A549 treated with AZD2906 at 1 μM for 4 hours (cell line): ENCODE results near the gene NOBOX. TPM values are rescaled to one million over a fixed set of nuclear protein-coding genes. Genes with fewer than 3 reads are reported as not detected.

Experiments used
- total RNA-seq: library from RNA; stranded (reverse); fragments of 200-300 nt; extraction: Qiagen RNA extraction; gene quantifications from 5 replicates; pipeline ENCODE4 v1.2.3, GENCODE V29; 2022

NOBOX gene
- total RNA-seq, result not detected in 5 replicates

GRCh38 chr7:144403649-144404061 is at the start of gene NOBOX:
Gene NOBOX, minus strand, starts transcription at chr7:144403693.

GRCh38 chr7:144355176-144355822 is 48.2 kb downstream of the NOBOX start, which contains the start of gene ARHGEF5:
Gene ARHGEF5, plus strand, starts transcription at chr7:144355402. Its CDS starts 7,268 bp downstream, at chr7:144362670.

Other genes starting within 250 kb of the NOBOX start
- gene CTAGE4, start 220.2 kb downstream of the NOBOX start, total RNA-seq, result 0.06 TPM in 1 of 5 replicates, not detected in the others
- 0.46 to 0.73 TPM (median 0.55 TPM) in 5 replicates for gene ARHGEF35, start 207.9 kb downstream of the NOBOX start, total RNA-seq
- gene OR2A42, start 164.1 kb downstream of the NOBOX start, total RNA-seq, result not detected in 5 replicates
- not detected in 5 replicates for gene OR2A7, start 138.9 kb downstream of the NOBOX start, total RNA-seq
- not detected in 5 replicates for gene CTAGE8, start 134.4 kb downstream of the NOBOX start, total RNA-seq
- not detected in 5 replicates for gene OR2A1, start 91.3 kb downstream of the NOBOX start, total RNA-seq
- 3.0 to 3.6 TPM (median 3.2 TPM) in 5 replicates for gene ARHGEF5, start 48.3 kb downstream of the NOBOX start, total RNA-seq